SK-N-SH (cell line): ENCODE measurements around the gene ARHGAP44. TPM values are rescaled to one million over a fixed set of nuclear protein-coding genes. Genes with fewer than 3 reads are reported as not detected.

Experiments used
- CTCF ChIA-PET: fragments of 300-600, 350-600 bp; formaldehyde crosslinking; extraction: SDS; loops from one replicate; lab custom pipeline; 2021; lab: Yijun Ruan, JAX
- POLR2A ChIA-PET: fragments of 350-600 bp; sonication (Branson Sonifier 250); formaldehyde crosslinking; extraction: SDS; loops from one replicate; lab custom pipeline; 2020; ENCODE audit warnings: antibody characterized with exemption, inconsistent platforms; lab: Yijun Ruan, JAX
- DNase-seq: peaks from one replicate; pipeline ENCODE4 v3.0.0; 2012
- H2AFZ ChIP-seq: fragments of 200-600 bp; sonication (generic); 2 replicates; pipeline ENCODE4 v1.8.1; 2016; ENCODE audit warnings: antibody characterized with exemption, mild to moderate bottlenecking, low read depth
- H3F3A ChIP-seq: fragments of 200-600 bp; sonication (generic); replicated peaks from 2 replicates; pipeline ENCODE3; 2016; ENCODE audit warnings: antibody characterized with exemption, mild to moderate bottlenecking; ENCODE audit not compliant: insufficient read depth
- H3K27ac ChIP-seq, 2 experiments: fragments of 200-500 bp in 1 of 2; fragments of 200-600 bp in 1 of 2; sonication (Bioruptor generic) in 1 of 2; sonication (generic), shearing (Covaris generic) in 1 of 2; 2 replicates each; pipeline versions ENCODE4 v1.5.1 to v1.6.1; 2014 to 2016; ENCODE audit warnings: low read depth in 2 of 2, inconsistent platforms in 1 of 2, low read length in 1 of 2, mild to moderate bottlenecking in 1 of 2, mixed read lengths in 1 of 2
- H3K27me3 ChIP-seq: fragments of 200-600 bp; sonication (generic), shearing (Covaris generic); 2 replicates; pipeline ENCODE4 v1.6.1; 2016; ENCODE audit warnings: mixed run types; ENCODE audit not compliant: insufficient read depth
- H3K36me3 ChIP-seq, 2 experiments: fragments of 200-500 bp in 1 of 2; fragments of 200-600 bp in 1 of 2; sonication (Bioruptor generic) in 1 of 2; sonication (generic) in 1 of 2; replicated peaks in 1 of 2; 2 replicates each; pipeline versions ENCODE3 to v1.5.1; 2014 to 2016; ENCODE audit warnings: low read length in 1 of 2, mild to moderate bottlenecking in 1 of 2; ENCODE audit not compliant: insufficient read depth in 2 of 2, control insufficient read depth in 1 of 2
- H3K4me1 ChIP-seq, 2 experiments: fragments of 200-500 bp in 1 of 2; fragments of 200-600 bp in 1 of 2; sonication (Bioruptor generic) in 1 of 2; sonication (generic), shearing (Covaris generic) in 1 of 2; 2 replicates each; pipeline versions ENCODE4 v1.5.1 to v1.6.1; 2014 to 2016; ENCODE audit warnings: low read depth in 1 of 2, low read length in 1 of 2, mixed run types in 1 of 2; ENCODE audit not compliant: insufficient read depth in 2 of 2, control insufficient read depth in 1 of 2
- H3K4me2 ChIP-seq: fragments of 200-600 bp; sonication (generic), shearing (Covaris generic); 2 replicates; pipeline ENCODE4 v1.6.1; 2017; ENCODE audit warnings: mixed run types
- H3K4me3 ChIP-seq, 2 experiments: fragments of 200-500 bp in 1 of 2; fragments of 200-600 bp in 1 of 2; sonication (Bioruptor generic) in 1 of 2; sonication (generic), shearing (Covaris generic) in 1 of 2; 2 replicates each; pipeline versions ENCODE4 v1.5.1 to v1.8.1; 2014 to 2016; ENCODE audit warnings: low read depth in 2 of 2, inconsistent platforms in 1 of 2, low read length in 1 of 2, mild to moderate bottlenecking in 1 of 2, mixed read lengths in 1 of 2, moderate library complexity in 1 of 2
- H3K79me2 ChIP-seq: fragments of 200-600 bp; sonication (generic); 2 replicates; pipeline ENCODE4 v1.8.1; 2017; ENCODE audit warnings: mild to moderate bottlenecking; ENCODE audit not compliant: insufficient read depth
- H3K9ac ChIP-seq: fragments of 200-600 bp; sonication (generic); 2 replicates; pipeline ENCODE4 v1.6.1; 2017; ENCODE audit warnings: mixed run types
- H3K9me2 ChIP-seq: fragments of 200-600 bp; sonication (generic); 2 replicates; pipeline ENCODE4 v1.6.1; 2017; ENCODE audit warnings: mixed run types
- H3K9me3 ChIP-seq: fragments of 200-600 bp; sonication (generic); 2 replicates; pipeline ENCODE4 v1.6.1; 2017; ENCODE audit warnings: mixed run types, mild to moderate bottlenecking, moderate library complexity
- H4K20me1 ChIP-seq: fragments of 200-600 bp; sonication (generic); 2 replicates; pipeline ENCODE4 v1.6.1; 2017; ENCODE audit warnings: mild to moderate bottlenecking, mixed run types; ENCODE audit not compliant: insufficient read depth
- CHD2 ChIP-seq: fragments of 150-350 bp; IDR thresholded peaks from 2 replicates; pipeline ENCODE4 v1.6.1; 2018; ENCODE audit warnings: low read length; ENCODE audit not compliant: partially characterized antibody
- FOSL2 ChIP-seq: IDR thresholded peaks from 2 replicates; pipeline ENCODE4 v1.4.0; 2012; ENCODE audit warnings: low read depth, mild to moderate bottlenecking, moderate library complexity, borderline replicate concordance
- FOXJ3 ChIP-seq: sonication (generic); formaldehyde crosslinking; IDR thresholded peaks from 2 replicates; pipeline ENCODE4 v1.5.1; 2020; ENCODE audit warnings: mild to moderate bottlenecking, missing genetic modification reagents
- FOXM1 ChIP-seq: IDR thresholded peaks from 2 replicates; pipeline ENCODE4 v1.4.0; 2012; ENCODE audit warnings: low read depth, mild to moderate bottlenecking
- GATA2 ChIP-seq: sonication (generic); formaldehyde crosslinking; IDR thresholded peaks from 2 replicates; pipeline ENCODE4 v1.5.0; 2020; ENCODE audit warnings: mild to moderate bottlenecking, missing genetic modification reagents
- RAD21 ChIP-seq: IDR thresholded peaks from 2 replicates; pipeline ENCODE4 v1.6.1; 2012; ENCODE audit warnings: mild to moderate bottlenecking, low read length
- SIN3A ChIP-seq: IDR thresholded peaks from 2 replicates; pipeline ENCODE4 v1.6.1; 2012; ENCODE audit warnings: low read depth, mild to moderate bottlenecking, low read length, moderate library complexity, borderline replicate concordance
- TEAD4 ChIP-seq: IDR thresholded peaks from 2 replicates; pipeline ENCODE4 v1.4.0; 2012; ENCODE audit warnings: mild to moderate bottlenecking, borderline replicate concordance; ENCODE audit not compliant: insufficient read depth
- WGBS: methylation state at CpG from one replicate; pipeline ENCODE4 v1.1.6; 2017; ENCODE audit warnings: low lambda C conversion rate; 5-methylcytosine and 5-hydroxymethylcytosine counted together
- polyA plus RNA-seq, 3 experiments: library from polyadenylated mRNA; depleted of rRNA; stranded (reverse); fragments of >200 nt; gene quantifications; 2 replicates each; pipeline ENCODE4 v1.2.3, GENCODE V29; 2012
- TF ChIP-seq, protein P1 (sequence below): fragments of 150-350 bp; IDR thresholded peaks from 2 replicates; pipeline ENCODE4 v1.6.1; 2017; ENCODE audit warnings: antibody characterized with exemption, low read length, low read depth, borderline replicate concordance
- TF ChIP-seq, protein P2 (sequence below): IDR thresholded peaks from 2 replicates; pipeline ENCODE4 v1.6.1; 2012; ENCODE audit warnings: mild to moderate bottlenecking, low read depth, low read length, moderate library complexity
- TF ChIP-seq, protein P3 (sequence below): IDR thresholded peaks from 2 replicates; pipeline ENCODE4 v1.4.0; 2012; ENCODE audit warnings: low read depth
- TF ChIP-seq, protein P4 (sequence below): IDR thresholded peaks from 2 replicates; pipeline ENCODE4 v1.4.0; 2012; ENCODE audit warnings: low read depth, borderline replicate concordance

Gene ARHGAP44
- polyA plus RNA-seq, 1 of the 3 experiments (the other 2 are of a cell fraction), result 0.28 TPM

DNA sequence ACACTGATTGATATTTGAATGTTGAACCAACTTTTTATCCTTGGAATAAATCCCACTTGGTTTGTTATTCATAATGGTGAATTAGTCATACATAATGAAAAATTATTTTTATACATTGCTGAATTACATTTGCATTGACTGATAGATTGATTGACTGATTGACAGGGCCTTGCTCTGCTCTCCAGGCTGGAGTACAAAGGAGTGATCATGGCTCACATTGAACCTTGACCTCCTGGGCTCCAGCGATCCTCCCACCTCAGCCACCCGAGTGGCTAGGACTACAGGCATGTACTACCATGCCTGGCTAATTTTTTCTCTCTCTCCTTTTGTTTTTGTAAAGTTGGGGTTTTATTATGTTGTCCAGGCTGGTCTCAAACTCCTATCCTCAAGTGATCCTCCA is 97.8 kb downstream of the ARHGAP44 start:
- Histone ChIP-seq H3K4me2 (no peak overlapping the region), H3K27ac (no peak overlapping the region), H3F3A (no peaks in the 10 kb centered on the region), H3K9ac (no peak overlapping the region), H3K9me3 (no peaks in the 10 kb centered on the region), H3K9me2 (no peaks in the 10 kb centered on the region), H3K4me1 (no peaks in the 10 kb centered on the region), H4K20me1 (no peaks in the 10 kb centered on the region), H3K4me3 (no peak overlapping the region), H3K27me3 (no peaks in the 10 kb centered on the region; the same call in 1 of the 2 replicates), H2AFZ (no peak overlapping the region), H3K36me3 (no peaks in the 10 kb centered on the region), H3K79me2 (no peaks in the 10 kb centered on the region)
- 10% methylated on average over 2 of the region's 2 CpGs for WGBS
- DNase-seq, result no peak
- TF ChIP-seq TEAD4, result no peak
- TF ChIP-seq, protein P1, sequence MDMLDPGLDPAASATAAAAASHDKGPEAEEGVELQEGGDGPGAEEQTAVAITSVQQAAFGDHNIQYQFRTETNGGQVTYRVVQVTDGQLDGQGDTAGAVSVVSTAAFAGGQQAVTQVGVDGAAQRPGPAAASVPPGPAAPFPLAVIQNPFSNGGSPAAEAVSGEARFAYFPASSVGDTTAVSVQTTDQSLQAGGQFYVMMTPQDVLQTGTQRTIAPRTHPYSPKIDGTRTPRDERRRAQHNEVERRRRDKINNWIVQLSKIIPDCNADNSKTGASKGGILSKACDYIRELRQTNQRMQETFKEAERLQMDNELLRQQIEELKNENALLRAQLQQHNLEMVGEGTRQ, result no peak
- no peak for TF ChIP-seq SIN3A
- TF ChIP-seq, protein P2, sequence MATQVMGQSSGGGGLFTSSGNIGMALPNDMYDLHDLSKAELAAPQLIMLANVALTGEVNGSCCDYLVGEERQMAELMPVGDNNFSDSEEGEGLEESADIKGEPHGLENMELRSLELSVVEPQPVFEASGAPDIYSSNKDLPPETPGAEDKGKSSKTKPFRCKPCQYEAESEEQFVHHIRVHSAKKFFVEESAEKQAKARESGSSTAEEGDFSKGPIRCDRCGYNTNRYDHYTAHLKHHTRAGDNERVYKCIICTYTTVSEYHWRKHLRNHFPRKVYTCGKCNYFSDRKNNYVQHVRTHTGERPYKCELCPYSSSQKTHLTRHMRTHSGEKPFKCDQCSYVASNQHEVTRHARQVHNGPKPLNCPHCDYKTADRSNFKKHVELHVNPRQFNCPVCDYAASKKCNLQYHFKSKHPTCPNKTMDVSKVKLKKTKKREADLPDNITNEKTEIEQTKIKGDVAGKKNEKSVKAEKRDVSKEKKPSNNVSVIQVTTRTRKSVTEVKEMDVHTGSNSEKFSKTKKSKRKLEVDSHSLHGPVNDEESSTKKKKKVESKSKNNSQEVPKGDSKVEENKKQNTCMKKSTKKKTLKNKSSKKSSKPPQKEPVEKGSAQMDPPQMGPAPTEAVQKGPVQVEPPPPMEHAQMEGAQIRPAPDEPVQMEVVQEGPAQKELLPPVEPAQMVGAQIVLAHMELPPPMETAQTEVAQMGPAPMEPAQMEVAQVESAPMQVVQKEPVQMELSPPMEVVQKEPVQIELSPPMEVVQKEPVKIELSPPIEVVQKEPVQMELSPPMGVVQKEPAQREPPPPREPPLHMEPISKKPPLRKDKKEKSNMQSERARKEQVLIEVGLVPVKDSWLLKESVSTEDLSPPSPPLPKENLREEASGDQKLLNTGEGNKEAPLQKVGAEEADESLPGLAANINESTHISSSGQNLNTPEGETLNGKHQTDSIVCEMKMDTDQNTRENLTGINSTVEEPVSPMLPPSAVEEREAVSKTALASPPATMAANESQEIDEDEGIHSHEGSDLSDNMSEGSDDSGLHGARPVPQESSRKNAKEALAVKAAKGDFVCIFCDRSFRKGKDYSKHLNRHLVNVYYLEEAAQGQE, result no peak
- no peak for TF ChIP-seq CHD2
- TF ChIP-seq FOXM1, result no peak
- TF ChIP-seq, protein P3, sequence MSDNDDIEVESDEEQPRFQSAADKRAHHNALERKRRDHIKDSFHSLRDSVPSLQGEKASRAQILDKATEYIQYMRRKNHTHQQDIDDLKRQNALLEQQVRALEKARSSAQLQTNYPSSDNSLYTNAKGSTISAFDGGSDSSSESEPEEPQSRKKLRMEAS, result no peak
- no peak for TF ChIP-seq FOSL2
- no peak for TF ChIP-seq FOXJ3 (CRISPR knock-in tag)
- TF ChIP-seq, protein P4, sequence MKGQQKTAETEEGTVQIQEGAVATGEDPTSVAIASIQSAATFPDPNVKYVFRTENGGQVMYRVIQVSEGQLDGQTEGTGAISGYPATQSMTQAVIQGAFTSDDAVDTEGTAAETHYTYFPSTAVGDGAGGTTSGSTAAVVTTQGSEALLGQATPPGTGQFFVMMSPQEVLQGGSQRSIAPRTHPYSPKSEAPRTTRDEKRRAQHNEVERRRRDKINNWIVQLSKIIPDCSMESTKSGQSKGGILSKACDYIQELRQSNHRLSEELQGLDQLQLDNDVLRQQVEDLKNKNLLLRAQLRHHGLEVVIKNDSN, result no peak
- TF ChIP-seq GATA2 (CRISPR knock-in tag), result no peak
- TF ChIP-seq RAD21, result no peak
- ChIA-PET POLR2A (no interaction called here), CTCF (no interaction called here)
